ENCODE measurements around the gene USH2A.

The USH2A gene

GRCh38 chr1:216303690-216304089 is 119.6 kb downstream of the USH2A start:
- DNase-seq (ENCODE audit: extremely low spot score), result no peak
- CTCF ChIA-PET, result no interaction called here
- POLR2A ChIA-PET, result no interaction called here
- TF ChIP-seq CTBP1 (IDR thresholded peaks at IDR 0.05; ENCODE audit: borderline replicate concordance) (no peak), HDGF (IDR thresholded peaks at IDR 0.05; ENCODE audit: borderline replicate concordance) (no peak), FOXK2 (IDR thresholded peaks at IDR 0.05) (no peak), BHLHE40 (IDR thresholded peaks at IDR 0.05; ENCODE audit: borderline replicate concordance) (no peak), ZNF384 (IDR thresholded peaks at IDR 0.05) (no peak), FOXM1 (IDR thresholded peaks at IDR 0.05; ENCODE audit: borderline replicate concordance) (no peak), L3MBTL2 (conservative IDR thresholded peaks at IDR 0.05) (no peak)
- TF ChIP-seq, protein P1, sequence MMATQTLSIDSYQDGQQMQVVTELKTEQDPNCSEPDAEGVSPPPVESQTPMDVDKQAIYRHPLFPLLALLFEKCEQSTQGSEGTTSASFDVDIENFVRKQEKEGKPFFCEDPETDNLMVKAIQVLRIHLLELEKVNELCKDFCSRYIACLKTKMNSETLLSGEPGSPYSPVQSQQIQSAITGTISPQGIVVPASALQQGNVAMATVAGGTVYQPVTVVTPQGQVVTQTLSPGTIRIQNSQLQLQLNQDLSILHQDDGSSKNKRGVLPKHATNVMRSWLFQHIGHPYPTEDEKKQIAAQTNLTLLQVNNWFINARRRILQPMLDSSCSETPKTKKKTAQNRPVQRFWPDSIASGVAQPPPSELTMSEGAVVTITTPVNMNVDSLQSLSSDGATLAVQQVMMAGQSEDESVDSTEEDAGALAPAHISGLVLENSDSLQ (IDR thresholded peaks at IDR 0.05), result no peak

DNA sequence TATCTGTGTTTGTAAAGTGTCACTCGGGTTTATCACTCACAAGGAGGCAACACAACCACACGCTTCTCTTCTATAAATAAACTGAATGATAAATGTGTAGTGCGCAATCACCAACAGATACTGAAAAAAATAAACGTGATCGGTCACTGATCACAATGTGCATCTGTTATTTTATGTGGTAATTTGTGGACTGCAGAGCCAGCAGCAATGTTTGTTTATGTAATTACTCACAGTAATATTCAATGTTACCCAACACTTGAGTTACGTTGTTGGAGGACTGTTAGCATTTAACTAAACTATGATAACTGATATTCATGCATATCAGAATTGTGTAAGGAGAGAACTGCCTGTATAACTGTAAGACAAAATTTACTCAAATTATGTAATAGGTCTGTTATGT is 129.6 kb downstream of the USH2A start:
- POLR2A ChIA-PET, result no interaction called here
- CTCF ChIA-PET, result no interaction called here
- no peak for DNase-seq (ENCODE audit: extremely low spot score)

DNA sequence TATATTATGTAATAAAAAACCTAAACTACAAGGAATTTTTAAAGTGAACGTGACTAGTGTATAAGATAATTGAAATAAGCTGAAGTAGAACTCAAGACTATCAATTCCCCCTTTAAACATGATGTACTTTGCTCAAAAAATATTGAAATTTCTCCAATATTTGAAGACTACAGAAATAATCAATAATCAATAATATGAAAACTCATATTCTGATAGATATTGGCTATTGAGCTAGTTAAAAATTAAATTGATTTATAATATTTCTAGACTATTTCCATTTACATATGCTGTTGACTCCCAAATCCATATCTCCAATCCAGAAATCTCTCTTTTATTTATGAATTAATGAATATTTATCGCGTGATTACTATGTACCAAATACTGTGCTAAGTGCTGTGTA is 133.2 kb downstream of the USH2A start:
- CTCF ChIA-PET, result no interaction called here
- no peak for TF ChIP-seq HDGF (IDR thresholded peaks at IDR 0.05; ENCODE audit: borderline replicate concordance)
- no peak for TF ChIP-seq SP1 (IDR thresholded peaks at IDR 0.05)
- TF ChIP-seq L3MBTL2 (conservative IDR thresholded peaks at IDR 0.05), result no peak
- TF ChIP-seq FOXK2 (IDR thresholded peaks at IDR 0.05), result no peak
- no peak for TF ChIP-seq ARNT (IDR thresholded peaks at IDR 0.05)
- TF ChIP-seq TARDBP (IDR thresholded peaks at IDR 0.05), result no peak
- no peak for TF ChIP-seq BHLHE40 (IDR thresholded peaks at IDR 0.05; ENCODE audit: borderline replicate concordance)
- TF ChIP-seq ELF4 (IDR thresholded peaks at IDR 0.05), result no peak
- TF ChIP-seq FOXM1 (IDR thresholded peaks at IDR 0.05; ENCODE audit: borderline replicate concordance), result no peak
- TF ChIP-seq, protein P1 (IDR thresholded peaks at IDR 0.05), result no peak
- TF ChIP-seq SUZ12 (IDR thresholded peaks at IDR 0.05), result no peak
- TF ChIP-seq CTBP1 (IDR thresholded peaks at IDR 0.05; ENCODE audit: borderline replicate concordance), result no peak
- no peak for TF ChIP-seq LEF1 (IDR thresholded peaks at IDR 0.05; ENCODE audit: borderline replicate concordance)
- TF ChIP-seq FOXA1 (IDR thresholded peaks at IDR 0.05), result no peak
- no peak for TF ChIP-seq ZNF384 (IDR thresholded peaks at IDR 0.05)
- TF ChIP-seq NFRKB (IDR thresholded peaks at IDR 0.05), result no peak
- POLR2A ChIA-PET, result no interaction called here
- no peak for DNase-seq (ENCODE audit: extremely low spot score)

More for the DNA sequence above, 129.6 kb downstream of the USH2A start:
- TF ChIP-seq HDGF (IDR thresholded peaks at IDR 0.05; ENCODE audit: borderline replicate concordance) (no peak), BHLHE40 (IDR thresholded peaks at IDR 0.05; ENCODE audit: borderline replicate concordance) (no peak)

DNA sequence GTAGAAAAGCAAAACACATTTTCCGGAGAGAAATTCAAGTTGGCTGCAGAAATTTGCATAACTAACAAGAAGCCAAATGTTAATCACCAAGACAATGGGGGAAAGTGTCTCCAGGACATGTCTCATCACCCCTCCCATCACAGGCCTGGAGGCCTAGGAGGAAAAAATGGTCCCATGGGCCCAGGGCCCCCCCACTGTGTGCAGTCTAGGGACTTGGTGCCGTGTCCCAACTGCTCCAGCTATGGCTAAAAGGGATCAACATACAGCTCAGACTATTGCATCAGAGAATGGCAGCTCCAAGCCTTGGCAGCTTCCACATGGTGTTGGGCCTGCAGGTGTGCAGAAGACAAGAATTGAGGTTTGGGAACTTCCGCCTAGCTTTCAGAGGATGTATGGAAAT is 138.2 kb downstream of the USH2A start:
- ChIA-PET POLR2A (no interaction called here), CTCF (no interaction called here)
- DNase-seq (ENCODE audit: extremely low spot score), result no peak
- TF ChIP-seq SP1 (IDR thresholded peaks at IDR 0.05), result no peak
- TF ChIP-seq, protein P1 (IDR thresholded peaks at IDR 0.05), result no peak
- no peak for TF ChIP-seq BHLHE40 (IDR thresholded peaks at IDR 0.05; ENCODE audit: borderline replicate concordance)
- TF ChIP-seq ELF4 (IDR thresholded peaks at IDR 0.05), result no peak
- TF ChIP-seq HDGF (IDR thresholded peaks at IDR 0.05; ENCODE audit: borderline replicate concordance), result no peak
- no peak for TF ChIP-seq ARNT (IDR thresholded peaks at IDR 0.05)
- no peak for TF ChIP-seq LEF1 (IDR thresholded peaks at IDR 0.05; ENCODE audit: borderline replicate concordance)
- no peak for TF ChIP-seq FOXA1 (IDR thresholded peaks at IDR 0.05)
- no peak for TF ChIP-seq SUZ12 (IDR thresholded peaks at IDR 0.05)
- TF ChIP-seq FOXM1 (IDR thresholded peaks at IDR 0.05; ENCODE audit: borderline replicate concordance), result no peak
- no peak for TF ChIP-seq L3MBTL2 (conservative IDR thresholded peaks at IDR 0.05)
- TF ChIP-seq CTBP1 (IDR thresholded peaks at IDR 0.05; ENCODE audit: borderline replicate concordance), result no peak
- no peak for TF ChIP-seq TARDBP (IDR thresholded peaks at IDR 0.05)
- no peak for TF ChIP-seq FOXK2 (IDR thresholded peaks at IDR 0.05)
- no peak for TF ChIP-seq ZNF384 (IDR thresholded peaks at IDR 0.05)
- no peak for TF ChIP-seq NFRKB (IDR thresholded peaks at IDR 0.05)

DNA sequence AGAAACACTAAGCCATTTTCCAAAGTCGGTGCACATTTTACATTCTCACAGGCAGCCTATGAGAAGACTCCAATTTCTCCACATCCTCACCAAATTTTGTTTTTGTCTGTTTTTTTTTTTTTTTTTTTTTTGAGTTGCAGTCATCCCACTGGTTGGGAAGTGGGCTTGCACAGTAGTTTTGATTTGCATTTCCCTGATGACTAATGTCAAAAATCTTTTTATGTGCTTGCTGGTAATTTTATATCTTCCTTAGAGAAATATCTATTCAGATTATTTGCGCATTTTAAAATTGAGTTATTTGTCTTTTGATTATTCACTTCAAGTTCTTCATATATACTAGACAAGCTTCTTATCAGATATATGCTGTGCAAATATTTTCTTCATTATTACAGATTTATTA is 141.5 kb downstream of the USH2A start:
- ChIA-PET POLR2A (no interaction called here), CTCF (no interaction called here)
- TF ChIP-seq FOXK2 (IDR thresholded peaks at IDR 0.05), result no peak
- no peak for TF ChIP-seq SP1 (IDR thresholded peaks at IDR 0.05)
- no peak for TF ChIP-seq ELF4 (IDR thresholded peaks at IDR 0.05)
- TF ChIP-seq FOXM1 (IDR thresholded peaks at IDR 0.05; ENCODE audit: borderline replicate concordance), result no peak
- no peak for TF ChIP-seq BHLHE40 (IDR thresholded peaks at IDR 0.05; ENCODE audit: borderline replicate concordance)
- no peak for TF ChIP-seq NFRKB (IDR thresholded peaks at IDR 0.05)
- no peak for TF ChIP-seq LEF1 (IDR thresholded peaks at IDR 0.05; ENCODE audit: borderline replicate concordance)
- TF ChIP-seq FOXA1 (IDR thresholded peaks at IDR 0.05), result no peak
- TF ChIP-seq HDGF (IDR thresholded peaks at IDR 0.05; ENCODE audit: borderline replicate concordance), result no peak
- no peak for TF ChIP-seq ARNT (IDR thresholded peaks at IDR 0.05)
- no peak for TF ChIP-seq CTBP1 (IDR thresholded peaks at IDR 0.05; ENCODE audit: borderline replicate concordance)
- TF ChIP-seq L3MBTL2 (conservative IDR thresholded peaks at IDR 0.05), result no peak
- TF ChIP-seq TARDBP (IDR thresholded peaks at IDR 0.05), result no peak
- TF ChIP-seq SUZ12 (IDR thresholded peaks at IDR 0.05), result no peak
- no peak for TF ChIP-seq ZNF384 (IDR thresholded peaks at IDR 0.05)
- TF ChIP-seq, protein P1 (IDR thresholded peaks at IDR 0.05), result no peak
- no peak for DNase-seq (ENCODE audit: extremely low spot score)

Measured in HEK293T (cell line).